ENCODE data around the gene PDLIM7. TPM values are rescaled to one million over a fixed set of nuclear protein-coding genes. Genes with fewer than 3 reads are reported as not detected.

The PDLIM7 gene
- total and polyA plus RNA-seq, 2 of the 8 experiments (the other 6 are each of a cell fraction or from before 2014, with no cell fraction given), result 67.3 to 94.2 TPM

GRCh38 chr5:177516601-177517568 lies 19.5 kb upstream of the PDLIM7 start, which contains the start of gene DDX41 (continued):
- TF ChIP-seq SIRT6 (IDR thresholded peaks at IDR 0.05; ENCODE audit: low read length) (no peak), NANOG (IDR thresholded peaks at IDR 0.05; ENCODE audit: insufficient read depth, low read depth, low read length, poor library complexity, severe bottlenecking) (no peak), PHF8 (conservative IDR thresholded peaks at IDR 0.05; ENCODE audit: low read depth, low read length) (peak; percentile 89), KDM4A (IDR thresholded peaks at IDR 0.05; ENCODE audit: low read depth, low read length, severe bottlenecking) (peak; percentile 94)

Data from H1 (cell line).